Stomach (tissue), 9 donors: ENCODE data around the gene GRIA4. TPM values are rescaled to one million over a fixed set of nuclear protein-coding genes. Genes with fewer than 3 reads are reported as not detected.

ENCODE experiments used
- DNase-seq, 2 donors: peaks; one replicate each; pipeline versions ENCODE4 v3.0.0 to v3.0.0-alpha.2; 2013 to 2019
- H3K27ac ChIP-seq, 5 donors: fragments of 200-600 bp in 4 of 5; sonication (generic) in 4 of 5; one replicate each; pipeline ENCODE4 v1.5.1; 2013 to 2019; ENCODE audit warnings: mild to moderate bottlenecking in 1 of 5, moderate library complexity in 1 of 5
- H3K27me3 ChIP-seq, 3 donors: fragments of 200-600 bp; sonication (generic); one replicate each; pipeline ENCODE4 v1.5.1; 2017 to 2019; ENCODE audit warnings: mixed run types in 1 of 3
- H3K36me3 ChIP-seq, 4 donors: fragments of 200-600 bp; sonication (generic); 1 replicate in 3 of 4; 2 replicates in 1 of 4; pipeline ENCODE4 v1.5.1; 2016 to 2019
- H3K4me1 ChIP-seq, 4 donors: fragments of 200-600 bp; sonication (generic); one replicate each; pipeline ENCODE4 v1.5.1; 2016 to 2019
- H3K4me3 ChIP-seq, 4 donors: fragments of 200-600 bp; sonication (generic) in 3 of 4; one replicate each; pipeline ENCODE4 v1.5.1; 2016 to 2019; ENCODE audit warnings: mild to moderate bottlenecking in 1 of 4
- H3K9me3 ChIP-seq, 4 donors: fragments of 200-600 bp; sonication (generic); one replicate each; pipeline ENCODE4 v1.5.1; 2016 to 2019
- CTCF ChIP-seq, 7 experiments: fragments of 450-650 bp in 4 of 7; fragments of 200-600 bp in 3 of 7; sonication (generic) in 3 of 7; IDR thresholded peaks; one replicate each; pipeline ENCODE4 v1.5.1; 2016 to 2019; ENCODE audit warnings: antibody characterized with exemption in 7 of 7, control low read depth in 2 of 7, mild to moderate bottlenecking in 1 of 7
- EP300 ChIP-seq: sonication (generic); formaldehyde crosslinking; IDR thresholded peaks from one replicate; pipeline ENCODE4 v1.6.1; 2017; ENCODE audit warnings: antibody characterized with exemption
- POLR2A ChIP-seq, 4 donors: fragments of 450-650 bp; IDR thresholded peaks; one replicate each; pipeline ENCODE4 v1.6.1; 2016; ENCODE audit warnings: antibody characterized with exemption in 4 of 4, control low read depth in 2 of 4, mild to moderate bottlenecking in 1 of 4, moderate library complexity in 1 of 4
- POLR2AphosphoS5 ChIP-seq, 3 donors: sonication (generic); formaldehyde crosslinking; IDR thresholded peaks; one replicate each; pipeline ENCODE4 v1.6.1; 2016; ENCODE audit warnings: antibody characterized with exemption in 3 of 3
- WGBS, 5 donors: extraction: QIAGEN DNeasy Blood & Tissue Kit in 3 of 5; methylation state at CpG; one replicate each; pipeline versions ENCODE4 v1.1.5 to v1.1.7; 2013 to 2018; 5-methylcytosine and 5-hydroxymethylcytosine counted together
- intact Hi-C: fragments of 100-400 bp; cut with DNase I; formaldehyde crosslinking; loops from one replicate; pipeline ENCODE4 v1.15.1; 2023; ENCODE audit warnings: low total_unique reads
- polyA plus RNA-seq, 3 donors: library from polyadenylated mRNA; stranded (reverse); fragments of 200-250 nt; gene quantifications; one replicate each; pipeline ENCODE4 v1.2.3, GENCODE V29; 2013
- total RNA-seq, 5 donors: library from RNA; depleted of rRNA; stranded (reverse); fragments of >200 nt; gene quantifications; one replicate each; pipeline versions ENCODE4 v1.1.0 to v1.2.3, GENCODE V29; 2014 to 2016
- donor health status: healthy with polysubstance abuse.
- donor health status: Bipolar disorder and iron deficiency.
- donor health status: healthy.

Gene GRIA4
- total and polyA plus RNA-seq, 8 donors: under 0.01 to 5.9 (median 2.0) TPM; not detected in 1

GRCh38 chr11:105713696-105714095 lies 103.8 kb downstream of the GRIA4 start:
- TF ChIP-seq POLR2A (IDR thresholded peaks at IDR 0.05) (no peak), EP300 (no peak), POLR2AphosphoS5 (IDR thresholded peaks at IDR 0.05) (no peak), CTCF (IDR thresholded peaks at IDR 0.05) (no peak)
- H3K36me3 ChIP-seq: no peaks in the 10 kb centered on the region
- intact Hi-C loops: no loop called here

GRCh38 chr11:105718641-105719040 lies 108.8 kb downstream of the GRIA4 start:
- intact Hi-C loops: no loop called here
- Histone ChIP-seq H3K4me1 (no peaks in the 10 kb centered on the region), H3K4me3 (no peak overlapping the region), H3K27ac (no peak overlapping the region), H3K9me3 (no peaks in the 10 kb centered on the region), H3K36me3 (no peaks in the 10 kb centered on the region), H3K27me3 (no peaks in the 10 kb centered on the region)
- TF ChIP-seq POLR2A (IDR thresholded peaks at IDR 0.05) (no peak), CTCF (IDR thresholded peaks at IDR 0.05) (no peak), POLR2AphosphoS5 (IDR thresholded peaks at IDR 0.05) (no peak), EP300 (no peak)
- no peak for DNase-seq
- 81 to 88% (median 82%) methylated on average over 5 of the region's 5 CpGs for WGBS, 5 donors

More at GRCh38 chr11:105713696-105714095, 103.8 kb downstream of the GRIA4 start:
- Histone ChIP-seq H3K4me3 (no peak overlapping the region), H3K9me3 (no peaks in the 10 kb centered on the region), H3K27ac (no peak overlapping the region), H3K27me3 (no peaks in the 10 kb centered on the region), H3K4me1 (no peaks in the 10 kb centered on the region)
- 81 to 91% (median 88%) methylated on average over 2 of the region's 2 CpGs for WGBS, 5 donors
- no peak for DNase-seq

- H3K9me3 ChIP-seq: no peaks in the 10 kb centered on the region
- TF ChIP-seq POLR2AphosphoS5 (IDR thresholded peaks at IDR 0.05) (no peak), CTCF (IDR thresholded peaks at IDR 0.05) (no peak), POLR2A (IDR thresholded peaks at IDR 0.05) (no peak), EP300 (no peak)
- peak in 1 of 2 donors; percentile 55 for DNase-seq
- intact Hi-C loops: no loop called here
- no peaks in the 10 kb centered on the region for H3K27me3 ChIP-seq
- H3K27ac ChIP-seq: no peak overlapping the region
- no peaks in the 10 kb centered on the region for H3K36me3 ChIP-seq
- no peak overlapping the region for H3K4me3 ChIP-seq
- no peaks in the 10 kb centered on the region for H3K4me1 ChIP-seq
- WGBS, 5 donors: 57 to 62% (median 59%) methylated on average over 11 of the region's 11 CpGs
Observed at GRCh38 chr11:105719073-105719822, 109.4 kb downstream of the GRIA4 start.

GRCh38 chr11:105720096-105720495 lies 110.2 kb downstream of the GRIA4 start:
- no peaks in the 10 kb centered on the region for H3K36me3 ChIP-seq

More at GRCh38 chr11:105720096-105720495, 110.2 kb downstream of the GRIA4 start:
- no peak for DNase-seq
- intact Hi-C loops: no loop called here
- 66 to 87% (median 74%) methylated on average over 2 of the region's 2 CpGs for WGBS, 5 donors
- H3K27ac ChIP-seq: no peak overlapping the region
- H3K4me1 ChIP-seq: no peaks in the 10 kb centered on the region
- H3K27me3 ChIP-seq: no peaks in the 10 kb centered on the region
- H3K4me3 ChIP-seq: no peak overlapping the region
- no peaks in the 10 kb centered on the region for H3K9me3 ChIP-seq
- TF ChIP-seq POLR2AphosphoS5 (IDR thresholded peaks at IDR 0.05) (no peak), POLR2A (IDR thresholded peaks at IDR 0.05) (no peak), CTCF (IDR thresholded peaks at IDR 0.05) (no peak), EP300 (no peak)
